Measurements from ENCODE around the gene SERTAD1. TPM values are rescaled to one million over a fixed set of nuclear protein-coding genes. Genes with fewer than 3 reads are reported as not detected.

The SERTAD1 gene
- total RNA-seq, 1 donor from 2014 or later: 13.8 TPM

DNA sequence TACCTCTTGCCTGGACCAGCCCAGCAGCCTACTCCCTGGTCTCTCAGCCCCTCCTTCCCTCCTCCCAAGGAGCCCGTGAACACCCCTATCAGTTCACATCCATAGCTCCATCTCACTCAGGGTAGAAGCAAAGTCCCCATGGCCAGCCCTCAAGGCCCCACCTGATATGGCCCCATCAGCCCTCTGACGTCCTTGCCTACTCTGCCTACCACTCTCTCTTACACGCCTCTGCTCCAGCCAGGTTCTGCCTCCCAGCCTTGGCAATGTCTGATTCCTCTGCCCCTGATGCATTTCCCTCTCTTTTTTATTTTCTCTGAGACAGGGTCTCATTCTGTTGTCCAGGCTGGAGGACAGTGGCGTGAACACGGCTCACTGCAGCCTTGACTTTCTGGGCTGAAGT is 26.2 kb upstream of the SERTAD1 start:
- Mint-ChIP-seq H3K36me3 (ENCODE audit: unreplicated experiment) (peaks cover 5% of the 10 kb centered on the region), H3K9me3 (ENCODE audit: unreplicated experiment) (no peaks in the 10 kb centered on the region), H3K27ac (ENCODE audit: unreplicated experiment) (no peak overlapping the region)

GRCh38 chr19:40450664-40451063 is 24.9 kb upstream of the SERTAD1 start:
- Mint-ChIP-seq H3K4me1 (ENCODE audit: unreplicated experiment) (peaks cover 5% of the 10 kb centered on the region), H3K36me3 (ENCODE audit: unreplicated experiment) (peaks cover 5% of the 10 kb centered on the region), H3K27me3 (ENCODE audit: unreplicated experiment) (no peaks in the 10 kb centered on the region), H3K9me3 (ENCODE audit: unreplicated experiment) (no peaks in the 10 kb centered on the region), H3K27ac (ENCODE audit: unreplicated experiment) (no peak overlapping the region), H3K4me3 (ENCODE audit: unreplicated experiment) (no peak overlapping the region)
- TF ChIP-seq CTCF (IDR thresholded peaks at IDR 0.05): no peak
- DNase-seq (ENCODE audit: extremely low spot score, unreplicated experiment): no peak

More for the DNA sequence above, 26.2 kb upstream of the SERTAD1 start:
- TF ChIP-seq CTCF (IDR thresholded peaks at IDR 0.05): no peak
- Mint-ChIP-seq H3K27me3 (ENCODE audit: unreplicated experiment) (no peaks in the 10 kb centered on the region), H3K4me1 (ENCODE audit: unreplicated experiment) (no peaks in the 10 kb centered on the region), H3K4me3 (ENCODE audit: unreplicated experiment) (no peak overlapping the region)
- no peak for DNase-seq (ENCODE audit: extremely low spot score, unreplicated experiment)

DNA sequence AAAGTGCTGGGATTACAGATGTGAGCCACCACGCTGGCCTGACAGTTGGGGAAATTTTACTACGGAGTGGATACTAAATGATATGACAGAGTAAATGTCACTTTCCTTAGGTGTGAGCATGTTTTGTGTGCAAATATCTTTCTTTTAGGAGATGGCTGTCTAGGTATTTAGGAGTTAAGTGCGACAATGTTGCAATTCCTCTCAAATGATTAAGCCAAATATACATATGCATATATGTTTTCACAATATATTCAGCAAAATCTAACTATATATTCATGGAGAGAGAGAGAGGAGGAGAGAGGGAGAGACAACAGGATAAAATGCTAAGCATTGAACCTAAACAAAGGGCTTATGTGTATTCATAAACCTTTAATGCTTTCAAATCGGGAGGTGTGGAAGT is 23.7 kb upstream of the SERTAD1 start:
- no peak for DNase-seq (ENCODE audit: extremely low spot score, unreplicated experiment)
- TF ChIP-seq CTCF (IDR thresholded peaks at IDR 0.05): no peak
- peaks cover 5% of the 10 kb centered on the region for H3K36me3 Mint-ChIP-seq (ENCODE audit: unreplicated experiment)
- H3K27me3 Mint-ChIP-seq (ENCODE audit: unreplicated experiment): no peaks in the 10 kb centered on the region
- peaks cover 12% of the 10 kb centered on the region for H3K4me1 Mint-ChIP-seq (ENCODE audit: unreplicated experiment)
- H3K9me3 Mint-ChIP-seq (ENCODE audit: unreplicated experiment): no peaks in the 10 kb centered on the region
- H3K27ac Mint-ChIP-seq (ENCODE audit: unreplicated experiment): no peak overlapping the region
- no peak overlapping the region for H3K4me3 Mint-ChIP-seq (ENCODE audit: unreplicated experiment)

DNA sequence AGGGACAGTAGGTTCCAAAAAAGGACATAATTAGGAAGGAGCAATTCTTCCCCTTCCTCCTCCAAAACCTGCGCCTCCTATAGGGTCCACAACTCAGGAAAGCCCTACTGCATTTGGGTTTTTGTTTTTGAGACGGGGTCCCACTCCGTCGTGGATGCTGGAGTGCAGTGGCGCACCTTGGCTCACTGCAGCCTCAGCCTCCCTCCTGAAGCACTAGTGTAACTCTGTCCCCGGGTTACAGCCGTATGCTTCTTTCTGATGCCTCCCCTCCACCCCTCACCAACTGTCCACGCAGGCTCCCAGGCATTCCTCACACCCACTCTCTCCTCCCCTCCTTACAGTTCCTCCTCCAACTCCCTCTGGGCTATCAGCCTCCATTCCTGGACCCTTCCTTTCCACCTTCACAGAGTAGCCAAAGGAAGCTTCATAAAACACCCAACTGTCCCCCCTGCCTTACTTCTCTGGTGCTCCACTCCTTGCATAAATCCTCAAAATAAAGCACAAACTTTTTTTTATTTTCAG is 20.5 kb upstream of the SERTAD1 start:
- Mint-ChIP-seq H3K36me3 (ENCODE audit: unreplicated experiment) (peaks cover 5% of the 10 kb centered on the region), H3K27ac (ENCODE audit: unreplicated experiment) (peak overlapping the region; percentile 65), H3K9me3 (ENCODE audit: unreplicated experiment) (no peaks in the 10 kb centered on the region), H3K4me3 (ENCODE audit: unreplicated experiment) (no peak overlapping the region), H3K27me3 (ENCODE audit: unreplicated experiment) (no peaks in the 10 kb centered on the region), H3K4me1 (ENCODE audit: unreplicated experiment) (peaks cover 24% of the 10 kb centered on the region)
- no peak for TF ChIP-seq CTCF (IDR thresholded peaks at IDR 0.05)
- no peak for DNase-seq (ENCODE audit: extremely low spot score, unreplicated experiment)

DNA sequence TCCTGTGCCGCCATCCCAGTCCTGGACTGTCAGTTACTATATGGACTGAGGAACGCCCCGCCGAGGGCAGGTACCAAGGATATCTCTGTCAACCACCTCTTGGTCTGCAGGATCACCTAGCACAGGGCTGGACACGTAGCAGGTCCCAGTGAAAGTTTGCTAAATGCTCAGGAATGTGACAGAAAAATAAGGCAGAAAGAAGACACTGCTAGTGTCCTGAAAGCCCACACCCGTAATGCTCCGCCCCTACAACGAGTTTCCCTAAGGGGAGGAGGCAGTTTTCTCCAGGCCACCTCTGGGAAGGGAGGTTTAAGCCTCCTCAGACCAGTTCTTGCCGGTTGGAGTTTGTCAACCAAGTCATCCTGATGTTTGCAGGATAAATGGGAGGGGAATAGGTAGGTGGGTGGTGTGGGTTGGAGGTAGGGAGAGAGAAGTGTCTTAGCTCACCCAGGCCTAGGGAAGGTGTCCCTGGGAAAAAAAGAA is 20.0 kb upstream of the SERTAD1 start:
- no peaks in the 10 kb centered on the region for H3K27me3 Mint-ChIP-seq (ENCODE audit: unreplicated experiment)
- DNase-seq (ENCODE audit: extremely low spot score, unreplicated experiment): no peak
- no peak for TF ChIP-seq CTCF (IDR thresholded peaks at IDR 0.05)
- peaks cover 27% of the 10 kb centered on the region for H3K4me1 Mint-ChIP-seq (ENCODE audit: unreplicated experiment)
- peak overlapping the region; percentile 15 for H3K4me3 Mint-ChIP-seq (ENCODE audit: unreplicated experiment)
- H3K9me3 Mint-ChIP-seq (ENCODE audit: unreplicated experiment): no peaks in the 10 kb centered on the region
- H3K27ac Mint-ChIP-seq (ENCODE audit: unreplicated experiment): peak overlapping the region; percentile 94
- H3K36me3 Mint-ChIP-seq (ENCODE audit: unreplicated experiment): peaks cover 7% of the 10 kb centered on the region
